AG09309 (cell line): ENCODE results near the gene SEMA5A.
A peak's percentile ranks its signal among the peaks of the same experiment; 100 is the strongest.

Experiments used
- DNase-seq: peaks from one replicate; pipeline ENCODE4 v3.0.0-alpha.2; 2010; ENCODE audit warnings: low read depth
- H3K4me3 ChIP-seq: 2 replicates; pipeline ENCODE4 v1.5.1; 2011; ENCODE audit warnings: mild to moderate bottlenecking, low read depth, low read length, moderate library complexity; ENCODE audit not compliant: control insufficient read depth
- TF ChIP-seq, protein P1 (sequence below): IDR thresholded peaks from 2 replicates; pipeline ENCODE4 v1.5.1; 2011; ENCODE audit warnings: mild to moderate bottlenecking, low read depth, low read length, inconsistent platforms; ENCODE audit not compliant: insufficient read depth, control insufficient read depth; ENCODE audit errors: missing control alignments

The SEMA5A gene

DNA sequence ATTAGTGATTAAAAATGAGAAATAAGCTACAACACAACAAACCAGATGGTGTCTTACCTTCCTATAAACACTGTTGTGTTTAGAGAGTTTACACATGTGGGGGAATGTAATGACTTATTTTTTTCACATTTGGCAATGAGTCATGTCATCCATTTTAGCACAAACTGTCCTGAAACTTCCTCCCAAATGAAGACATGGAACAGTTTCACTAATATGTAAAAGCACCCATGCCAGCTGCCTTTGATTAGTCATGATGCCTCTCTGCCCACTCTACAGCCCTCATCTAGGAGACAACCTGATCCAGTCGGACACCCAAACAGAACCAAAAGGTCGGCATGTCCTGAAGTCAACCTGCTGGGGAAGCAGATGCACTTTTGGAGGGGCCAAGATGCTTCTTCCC lies 98.2 kb downstream of the SEMA5A start:
- DNase-seq, result no peak
- TF ChIP-seq, protein P1, sequence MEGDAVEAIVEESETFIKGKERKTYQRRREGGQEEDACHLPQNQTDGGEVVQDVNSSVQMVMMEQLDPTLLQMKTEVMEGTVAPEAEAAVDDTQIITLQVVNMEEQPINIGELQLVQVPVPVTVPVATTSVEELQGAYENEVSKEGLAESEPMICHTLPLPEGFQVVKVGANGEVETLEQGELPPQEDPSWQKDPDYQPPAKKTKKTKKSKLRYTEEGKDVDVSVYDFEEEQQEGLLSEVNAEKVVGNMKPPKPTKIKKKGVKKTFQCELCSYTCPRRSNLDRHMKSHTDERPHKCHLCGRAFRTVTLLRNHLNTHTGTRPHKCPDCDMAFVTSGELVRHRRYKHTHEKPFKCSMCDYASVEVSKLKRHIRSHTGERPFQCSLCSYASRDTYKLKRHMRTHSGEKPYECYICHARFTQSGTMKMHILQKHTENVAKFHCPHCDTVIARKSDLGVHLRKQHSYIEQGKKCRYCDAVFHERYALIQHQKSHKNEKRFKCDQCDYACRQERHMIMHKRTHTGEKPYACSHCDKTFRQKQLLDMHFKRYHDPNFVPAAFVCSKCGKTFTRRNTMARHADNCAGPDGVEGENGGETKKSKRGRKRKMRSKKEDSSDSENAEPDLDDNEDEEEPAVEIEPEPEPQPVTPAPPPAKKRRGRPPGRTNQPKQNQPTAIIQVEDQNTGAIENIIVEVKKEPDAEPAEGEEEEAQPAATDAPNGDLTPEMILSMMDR, result no peak
- H3K4me3 ChIP-seq, result no peak overlapping the region

DNA sequence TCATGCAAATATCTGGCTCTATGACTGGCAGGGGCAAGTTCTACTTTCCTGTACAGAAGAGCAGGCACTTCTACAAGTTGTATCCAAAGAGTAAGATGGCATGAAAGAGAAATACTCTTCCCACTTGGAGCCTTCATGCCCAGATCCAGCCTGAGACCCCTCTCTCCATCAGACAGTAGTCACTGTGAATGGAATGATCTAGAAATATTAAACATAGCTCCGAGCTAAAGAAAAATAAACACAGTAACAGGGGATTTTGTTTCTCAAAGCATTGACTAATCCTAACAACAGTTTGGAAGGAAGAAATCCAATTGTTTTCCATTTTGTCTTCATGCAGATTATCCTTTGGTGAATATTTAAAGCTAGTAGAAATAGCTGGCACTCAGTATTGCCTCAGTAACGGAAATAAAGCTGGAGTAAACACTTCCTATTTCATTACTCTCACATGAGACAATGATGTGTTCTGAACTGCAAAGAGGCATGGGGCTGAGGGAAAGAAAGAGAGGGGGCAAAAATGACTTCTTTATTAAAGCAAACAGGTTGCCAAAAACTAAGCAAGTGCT lies 100.0 kb downstream of the SEMA5A start:
- TF ChIP-seq, protein P1, result no peak
- no peak overlapping the region for H3K4me3 ChIP-seq
- no peak for DNase-seq

DNA sequence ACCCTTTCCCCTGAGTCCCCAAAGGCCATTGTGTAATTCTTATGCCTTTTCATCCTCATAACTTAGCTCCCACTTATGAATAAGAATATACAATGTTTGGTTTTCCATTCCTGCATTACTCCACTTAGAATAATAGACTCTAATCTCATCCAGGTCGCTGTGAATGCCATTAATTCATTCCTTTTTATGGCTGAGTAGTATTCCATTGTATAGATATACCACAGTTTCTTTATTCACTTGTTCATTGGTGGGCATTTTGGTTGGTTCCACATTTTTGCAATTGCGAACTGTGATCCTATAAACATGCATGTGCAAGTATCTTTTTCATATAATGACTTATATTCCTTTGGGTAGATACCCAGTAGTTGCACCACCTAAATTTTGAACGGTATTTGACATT lies 101.5 kb downstream of the SEMA5A start:
- no peak for DNase-seq
- TF ChIP-seq, protein P1, result no peak
- H3K4me3 ChIP-seq, result no peak overlapping the region

DNA sequence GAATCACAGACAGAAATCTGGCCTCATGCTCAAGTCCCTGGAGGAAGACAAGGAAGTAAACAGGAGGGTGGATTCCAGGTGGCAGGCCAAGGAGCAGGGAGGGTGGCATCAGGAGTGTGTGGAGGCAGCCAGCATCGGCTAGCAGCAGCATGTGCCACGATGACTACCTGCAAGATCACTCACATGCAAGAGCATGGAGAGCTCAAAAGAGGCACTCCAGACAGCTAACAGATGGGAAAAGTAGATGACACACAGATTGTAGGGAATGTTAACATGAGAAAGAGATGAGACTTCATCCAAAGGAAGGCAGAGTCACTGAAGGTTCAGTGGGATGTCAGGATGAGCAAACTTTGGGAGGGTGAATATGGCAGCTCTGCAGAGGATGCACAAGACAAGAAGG lies 104.3 kb downstream of the SEMA5A start:
- DNase-seq, result no peak

GRCh38 chr5:9440517-9440916 lies 105.4 kb downstream of the SEMA5A start:
- TF ChIP-seq, protein P1, result no peak
- no peak overlapping the region for H3K4me3 ChIP-seq
- peak; percentile 47 for DNase-seq

More for the DNA sequence above, 104.3 kb downstream of the SEMA5A start:
- TF ChIP-seq, protein P1, result no peak
- H3K4me3 ChIP-seq, result no peak overlapping the region

- TF ChIP-seq, protein P1, result no peak
- H3K4me3 ChIP-seq, result no peak overlapping the region
- DNase-seq, result no peak
Observed at GRCh38 chr5:9439531-9440292, 106.2 kb downstream of the SEMA5A start.
